NCI-H774 (cell line): ENCODE data around the gene ZBED1.
"Not testable (repeated sequence)": the region's sequence is repeated elsewhere in the genome, so short reads cannot be mapped to it uniquely, and the experiment has no call there.

Experiments
- DNase-seq: peaks from one replicate; lab custom pipeline; 2025; lab: John Stamatoyannopoulos, UW

Gene ZBED1

GRCh38 chrX:2456091-2456490 lies 44.7 kb downstream of the ZBED1 start:
- not testable (repeated sequence) for DNase-seq

- DNase-seq, result not testable (repeated sequence)
These were observed 46.2 kb downstream of the ZBED1 start for GRCh38 chrX:2454620-2455019.

- no peak for DNase-seq
These were observed 48.0 kb downstream of the ZBED1 start for GRCh38 chrX:2452799-2453198.

DNA sequence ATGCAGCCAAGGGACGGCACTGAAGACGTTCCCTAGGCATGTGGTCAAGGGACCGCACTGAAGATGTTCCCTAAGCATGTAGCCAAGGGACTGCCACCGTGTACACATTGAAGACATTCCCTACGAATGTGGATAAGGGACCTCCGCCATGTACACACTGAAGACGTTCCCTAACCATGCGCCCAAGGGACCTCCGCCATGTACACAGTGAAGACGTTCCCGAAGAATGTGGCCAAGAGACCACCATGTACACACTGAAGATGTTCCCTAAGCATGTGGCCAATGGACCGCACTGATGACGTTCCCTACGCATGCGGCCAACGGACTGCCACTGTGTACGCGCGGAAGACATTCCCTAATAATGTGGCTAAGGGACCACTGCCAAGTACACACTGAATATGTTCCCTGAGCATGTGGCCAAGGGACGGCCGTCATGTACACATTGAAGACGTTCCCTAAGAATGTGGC lies 48.4 kb downstream of the ZBED1 start:
- no peak for DNase-seq

DNA sequence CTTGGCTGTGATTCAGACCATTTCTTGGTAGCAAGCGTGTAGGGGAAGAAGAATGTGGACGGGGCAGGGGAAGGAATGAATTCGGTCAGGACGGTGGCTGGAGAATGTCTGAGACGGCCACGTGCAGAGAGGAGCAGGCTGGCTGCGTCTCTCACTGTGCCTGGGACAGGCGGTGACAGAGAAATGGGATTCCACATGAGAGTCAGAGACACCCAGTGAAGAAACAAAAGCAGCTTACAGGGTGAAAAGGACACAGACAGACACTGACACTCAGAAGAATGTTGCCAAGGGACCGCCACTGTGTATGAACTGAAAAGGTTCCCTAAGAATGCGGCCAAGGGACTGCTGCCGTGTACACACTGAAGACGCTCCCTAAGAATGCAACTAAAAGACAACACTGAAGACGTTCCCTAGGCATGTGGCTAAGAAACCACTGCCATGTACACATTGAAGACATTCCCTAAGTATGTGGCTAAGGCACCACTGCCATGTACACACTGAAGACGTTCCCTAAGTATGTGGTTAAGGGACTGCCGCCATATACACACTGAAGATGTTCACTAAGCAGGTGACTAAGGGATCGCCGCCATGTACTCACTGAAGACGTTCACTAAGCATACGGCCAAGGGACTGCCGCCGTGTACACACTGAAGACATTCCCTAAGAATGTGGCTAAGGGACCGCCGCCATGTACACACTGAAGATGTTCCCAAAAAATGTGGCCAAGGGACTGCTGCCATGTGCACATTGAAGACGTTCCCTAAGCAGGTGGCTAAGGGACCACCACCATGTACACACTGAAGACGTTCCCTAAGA lies 49.1 kb downstream of the ZBED1 start:
- no peak for DNase-seq

GRCh38 chrX:2450681-2451080 lies 50.1 kb downstream of the ZBED1 start:
- no peak for DNase-seq

GRCh38 chrX:2449135-2449886 lies 51.5 kb downstream of the ZBED1 start:
- no peak for DNase-seq

- DNase-seq, result no peak
These were observed 53.3 kb downstream of the ZBED1 start for GRCh38 chrX:2447484-2447883.

DNA sequence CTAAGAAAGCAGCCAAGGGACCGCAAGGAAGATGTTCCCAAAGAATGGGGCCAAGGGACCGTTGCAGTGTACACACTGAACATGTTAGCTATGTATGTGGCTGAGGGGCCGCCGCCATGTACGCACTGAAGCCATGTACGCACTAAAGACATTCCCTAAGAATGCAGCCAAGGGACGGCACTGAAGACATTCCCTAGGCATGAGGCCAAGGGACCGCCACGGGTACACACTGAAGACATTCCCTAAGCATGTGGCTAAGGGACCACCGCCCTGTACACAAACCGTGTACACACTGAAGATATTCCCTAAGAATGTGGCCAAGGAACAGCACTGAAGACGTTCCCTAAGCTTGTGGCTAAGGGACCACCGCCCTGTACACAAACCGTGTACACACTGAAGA lies 54.0 kb downstream of the ZBED1 start:
- no peak for DNase-seq

GRCh38 chrX:2445662-2446623 lies 54.8 kb downstream of the ZBED1 start:
- no peak for DNase-seq

DNA sequence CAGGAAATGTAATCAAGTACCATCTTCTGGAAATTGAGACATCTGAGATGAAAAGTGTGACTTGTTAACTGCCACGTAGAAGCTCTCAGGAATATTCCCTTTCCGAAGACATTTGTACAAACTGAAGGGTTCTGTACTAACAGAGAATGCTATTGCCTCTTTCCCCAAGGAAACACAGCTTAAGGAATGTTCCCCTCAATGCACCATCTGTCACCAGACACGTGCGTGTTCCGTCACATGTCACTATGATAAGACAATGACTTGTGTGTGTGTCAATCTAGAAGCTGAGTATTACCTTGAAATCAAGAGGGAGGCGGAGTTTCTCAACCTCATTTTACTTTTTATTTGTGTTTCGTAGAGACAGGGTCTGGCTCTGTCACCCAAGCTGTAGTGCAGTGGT lies 58.1 kb downstream of the ZBED1 start:
- DNase-seq, result no peak

DNA sequence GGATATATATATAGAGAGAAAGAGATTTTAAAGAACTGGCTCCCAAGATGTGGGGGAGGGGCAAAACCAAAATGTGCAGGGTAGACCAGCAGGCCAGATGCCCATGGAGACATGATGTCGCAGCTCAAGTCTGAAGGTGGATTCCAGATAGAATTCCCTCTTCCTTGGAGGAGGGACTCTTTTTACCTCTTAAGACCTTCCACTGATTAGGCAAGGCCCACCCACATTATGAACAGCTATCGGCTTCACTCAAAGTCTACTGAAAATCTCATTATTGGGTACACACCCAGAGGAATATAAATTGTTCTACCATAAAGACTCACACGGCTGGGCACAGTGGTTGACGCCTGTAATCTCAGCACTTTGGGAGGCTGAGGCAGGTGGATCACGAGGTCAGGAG lies 59.3 kb downstream of the ZBED1 start:
- DNase-seq, result no peak

DNA sequence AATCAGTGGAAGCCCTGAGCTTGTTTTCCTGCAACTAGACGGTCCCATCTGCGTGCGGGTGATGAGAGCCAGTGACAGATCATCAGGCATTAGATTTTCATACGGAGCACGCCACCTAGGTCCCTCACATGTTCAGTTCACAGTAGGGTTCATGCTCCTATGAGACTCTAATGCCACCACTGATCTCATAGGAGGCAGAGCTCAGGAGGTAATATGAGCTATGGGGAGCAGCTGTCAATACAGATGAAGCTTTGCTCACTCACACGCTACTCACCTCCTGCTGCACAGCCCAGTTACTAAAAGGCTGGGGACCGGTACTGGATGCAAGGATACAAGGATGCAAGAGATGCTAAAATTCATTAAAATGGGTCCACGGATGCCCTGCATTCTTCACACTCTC lies 61.2 kb downstream of the ZBED1 start:
- no peak for DNase-seq
